Liver (tissue), 3 donors: ENCODE results near the gene PNMA6F.

ENCODE experiments used
- CTCF ChIP-seq: fragments of 150-350 bp; IDR thresholded peaks from 2 replicates; pipeline ENCODE4 v1.5.1; 2017; ENCODE audit warnings: improper control_type of control experiment, low read depth, low read length; ENCODE audit not compliant: missing input control
- FOXA1 ChIP-seq: IDR thresholded peaks from 2 replicates; pipeline ENCODE4 v1.6.1; 2016; ENCODE audit warnings: antibody characterized with exemption
- JUND ChIP-seq, 2 donors: IDR thresholded peaks; 2 replicates each; pipeline ENCODE4 v1.6.1; 2016; ENCODE audit warnings: antibody characterized with exemption in 2 of 2
- MAX ChIP-seq: IDR thresholded peaks from 2 replicates; pipeline ENCODE4 v1.6.1; 2016; ENCODE audit warnings: antibody characterized with exemption
- RAD21 ChIP-seq, 2 donors: IDR thresholded peaks; 2 replicates each; pipeline ENCODE4 v1.6.1; 2016; ENCODE audit warnings: antibody characterized with exemption in 2 of 2, mild to moderate bottlenecking in 2 of 2
- REST ChIP-seq: IDR thresholded peaks from 2 replicates; pipeline ENCODE4 v1.6.1; 2016; ENCODE audit warnings: antibody characterized with exemption, mild to moderate bottlenecking
- RXRA ChIP-seq, 2 donors: IDR thresholded peaks; 2 replicates each; pipeline ENCODE4 v1.6.1; 2017 to 2018; ENCODE audit warnings: antibody characterized with exemption in 2 of 2, mild to moderate bottlenecking in 1 of 2
- SP1 ChIP-seq: IDR thresholded peaks from 2 replicates; pipeline ENCODE4 v1.6.1; 2018; ENCODE audit warnings: antibody characterized with exemption, mild to moderate bottlenecking
- TAF1 ChIP-seq: conservative IDR thresholded peaks from 2 replicates; pipeline ENCODE4 v1.6.1; 2016; ENCODE audit warnings: antibody characterized with exemption, mild to moderate bottlenecking
- donor health status: healthy.
- donor health status: healthy.

GRCh38 chrX:153317306-153317705 lies 4.3 kb downstream of the PNMA6F start:
- TF ChIP-seq CTCF: no peak
- no peak for TF ChIP-seq FOXA1
- no peak for TF ChIP-seq SP1
- no peak for TF ChIP-seq MAX
- TF ChIP-seq REST: no peak
- TF ChIP-seq RXRA (IDR thresholded peaks at IDR 0.05): no peak
- no peak for TF ChIP-seq TAF1
- TF ChIP-seq RAD21 (IDR thresholded peaks at IDR 0.05): no peak
- TF ChIP-seq JUND (IDR thresholded peaks at IDR 0.05): no peak
